GM19395 (cell line): Measurements from ENCODE around the gene ARHGAP44.
"Not testable (repeated sequence)": the region's sequence is repeated elsewhere in the genome, so short reads cannot be mapped to it uniquely, and the experiment has no call there.

ENCODE experiments used
- ATAC-seq: cut with Tn5 transposase; IDR thresholded peaks from one replicate; pipeline ENCODE4 v1.9.1; 2021; ENCODE audit warnings: mild to moderate bottlenecking, moderate library complexity; ENCODE audit not compliant: unreplicated experiment

Gene ARHGAP44

GRCh38 chr17:12815642-12816141, 26.4 kb downstream of the ARHGAP44 start:
- ATAC-seq = peak; percentile 100

GRCh38 chr17:12821376-12821940, 32.2 kb downstream of the ARHGAP44 start:
- no peak for ATAC-seq

- ATAC-seq = no peak
Observed at GRCh38 chr17:12826431-12826830, 37.1 kb downstream of the ARHGAP44 start.

- ATAC-seq = no peak
Observed at GRCh38 chr17:12830777-12831247, 41.5 kb downstream of the ARHGAP44 start.

GRCh38 chr17:12831839-12832238, 42.5 kb downstream of the ARHGAP44 start:
- ATAC-seq = no peak

GRCh38 chr17:12839042-12839441, 49.7 kb downstream of the ARHGAP44 start:
- ATAC-seq = no peak

GRCh38 chr17:12842936-12843335, 53.6 kb downstream of the ARHGAP44 start:
- no peak for ATAC-seq

- ATAC-seq = no peak
Observed at GRCh38 chr17:12850996-12851395, 61.7 kb downstream of the ARHGAP44 start.

GRCh38 chr17:12851901-12852435, 62.7 kb downstream of the ARHGAP44 start:
- ATAC-seq = no peak

GRCh38 chr17:12853921-12854320, 64.6 kb downstream of the ARHGAP44 start:
- no peak for ATAC-seq

GRCh38 chr17:12856416-12856815, 67.1 kb downstream of the ARHGAP44 start:
- no peak for ATAC-seq

GRCh38 chr17:12857592-12857991, 68.3 kb downstream of the ARHGAP44 start:
- no peak for ATAC-seq

- ATAC-seq = no peak
Observed at GRCh38 chr17:12859520-12859919, 70.2 kb downstream of the ARHGAP44 start.

GRCh38 chr17:12865769-12866168, 76.5 kb downstream of the ARHGAP44 start:
- ATAC-seq = no peak

GRCh38 chr17:12866244-12866643, 76.9 kb downstream of the ARHGAP44 start:
- no peak for ATAC-seq

GRCh38 chr17:12867726-12868125, 78.4 kb downstream of the ARHGAP44 start:
- no peak for ATAC-seq

GRCh38 chr17:12873415-12874125, 84.3 kb downstream of the ARHGAP44 start:
- ATAC-seq = not testable (repeated sequence)

- ATAC-seq = no peak
Observed at GRCh38 chr17:12877953-12878669, 88.8 kb downstream of the ARHGAP44 start.

- ATAC-seq = not testable (repeated sequence)
Observed at GRCh38 chr17:12879096-12879495, 89.8 kb downstream of the ARHGAP44 start.

- ATAC-seq = no peak
Observed at GRCh38 chr17:12883472-12883871, 94.2 kb downstream of the ARHGAP44 start.

GRCh38 chr17:12887088-12887487, 97.8 kb downstream of the ARHGAP44 start:
- no peak for ATAC-seq
